HEK293T (cell line): ENCODE measurements around the gene TDRD1.

Source experiments
- FOXA1 ChIP-seq: fragments of 450-650 bp; IDR thresholded peaks from 2 replicates; pipeline ENCODE4 v1.6.1; 2016; ENCODE audit warnings: mild to moderate bottlenecking
- FOXK2 ChIP-seq: fragments of 450-650 bp; IDR thresholded peaks from 2 replicates; pipeline ENCODE4 v1.6.1; 2016; ENCODE audit warnings: mild to moderate bottlenecking
- SP1 ChIP-seq: fragments of 450-650 bp; IDR thresholded peaks from 2 replicates; pipeline ENCODE4 v1.6.1; 2017

GRCh38 chr10:114166043-114166442 is 13.1 kb upstream of the TDRD1 start:
- TF ChIP-seq SP1 (no peak), FOXA1 (no peak), FOXK2 (no peak)
